Measurements from ENCODE around the gene RGS17.

GRCh38 chr6:153130515-153131036 is 506 bp downstream of the RGS17 start:
- TF ChIP-seq POLR2AphosphoS5 (IDR thresholded peaks at IDR 0.05) (no peak), EP300 (IDR thresholded peaks at IDR 0.05) (no peak), POLR2A (IDR thresholded peaks at IDR 0.05; ENCODE audit: low read depth) (no peak)

Measured in esophagus muscularis mucosa (tissue), 3 donors.